ENCODE results near the gene CRX.

DNA sequence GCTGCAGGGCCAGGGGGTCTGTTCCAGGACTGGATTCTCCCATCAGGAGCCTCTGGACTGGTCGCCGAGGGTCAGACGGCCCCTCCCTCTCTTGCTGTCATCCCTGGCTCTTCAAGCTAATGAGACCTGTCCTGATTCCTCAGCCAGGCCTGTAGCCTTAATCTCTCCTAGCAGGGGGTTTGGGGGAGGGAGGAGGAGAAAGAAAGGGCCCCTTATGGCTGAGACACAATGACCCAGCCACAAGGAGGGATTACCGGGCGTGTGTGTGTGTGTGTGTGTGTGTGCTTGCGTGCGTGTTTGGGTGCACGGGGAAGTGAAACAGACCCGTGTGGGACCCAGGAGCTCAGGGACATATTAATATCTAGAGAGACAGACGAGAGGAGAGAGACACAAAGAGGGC is 1.9 kb upstream of the CRX start:
- TF ChIP-seq TAF1 (IDR thresholded peaks at IDR 0.05; ENCODE audit: borderline replicate concordance, low read depth, low read length) (no peak), POLR2A (IDR thresholded peaks at IDR 0.05; ENCODE audit: low read depth, low read length) (no peak)

All from GM12892 (cell line).